ENCODE data around the gene ZNF618.

Gene ZNF618

DNA sequence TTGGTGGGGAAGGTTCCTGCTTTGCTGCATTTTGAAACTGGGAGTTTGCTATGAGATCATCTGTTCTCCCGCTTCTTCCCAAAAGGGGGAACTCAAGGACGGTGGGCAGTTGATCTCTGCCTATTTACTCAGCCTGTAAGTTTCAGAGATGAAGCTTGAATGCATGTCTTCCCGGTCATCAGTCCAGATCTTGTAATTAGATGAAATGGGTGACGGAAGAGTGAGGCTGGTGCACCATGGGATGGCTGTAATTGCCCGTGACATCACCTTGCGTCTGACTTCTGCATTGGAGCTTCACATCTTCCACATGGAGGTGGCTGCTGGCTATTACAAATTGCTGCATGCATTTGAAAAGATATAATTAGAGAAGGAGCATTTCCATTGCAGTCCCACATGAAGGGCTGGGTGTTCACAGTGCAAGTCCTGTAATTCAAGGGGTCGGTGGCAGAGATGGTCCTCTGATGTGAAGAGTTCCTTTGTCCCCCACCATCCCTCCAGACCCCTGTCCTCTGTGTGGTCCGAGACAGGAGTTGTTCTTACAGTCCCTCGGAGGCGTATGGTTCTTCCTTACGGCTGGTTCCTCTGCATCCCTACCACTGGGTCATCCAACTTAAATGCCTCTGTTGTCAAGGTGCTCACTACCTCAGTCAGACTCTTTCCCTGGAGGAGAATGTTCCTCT lies 72.9 kb downstream of the ZNF618 start:
- TF ChIP-seq, protein P1, sequence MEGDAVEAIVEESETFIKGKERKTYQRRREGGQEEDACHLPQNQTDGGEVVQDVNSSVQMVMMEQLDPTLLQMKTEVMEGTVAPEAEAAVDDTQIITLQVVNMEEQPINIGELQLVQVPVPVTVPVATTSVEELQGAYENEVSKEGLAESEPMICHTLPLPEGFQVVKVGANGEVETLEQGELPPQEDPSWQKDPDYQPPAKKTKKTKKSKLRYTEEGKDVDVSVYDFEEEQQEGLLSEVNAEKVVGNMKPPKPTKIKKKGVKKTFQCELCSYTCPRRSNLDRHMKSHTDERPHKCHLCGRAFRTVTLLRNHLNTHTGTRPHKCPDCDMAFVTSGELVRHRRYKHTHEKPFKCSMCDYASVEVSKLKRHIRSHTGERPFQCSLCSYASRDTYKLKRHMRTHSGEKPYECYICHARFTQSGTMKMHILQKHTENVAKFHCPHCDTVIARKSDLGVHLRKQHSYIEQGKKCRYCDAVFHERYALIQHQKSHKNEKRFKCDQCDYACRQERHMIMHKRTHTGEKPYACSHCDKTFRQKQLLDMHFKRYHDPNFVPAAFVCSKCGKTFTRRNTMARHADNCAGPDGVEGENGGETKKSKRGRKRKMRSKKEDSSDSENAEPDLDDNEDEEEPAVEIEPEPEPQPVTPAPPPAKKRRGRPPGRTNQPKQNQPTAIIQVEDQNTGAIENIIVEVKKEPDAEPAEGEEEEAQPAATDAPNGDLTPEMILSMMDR (IDR thresholded peaks at IDR 0.05; ENCODE audit: extremely low read depth, missing control alignments) = no peak
- no peak for DNase-seq (ENCODE audit: low spot score)

DNA sequence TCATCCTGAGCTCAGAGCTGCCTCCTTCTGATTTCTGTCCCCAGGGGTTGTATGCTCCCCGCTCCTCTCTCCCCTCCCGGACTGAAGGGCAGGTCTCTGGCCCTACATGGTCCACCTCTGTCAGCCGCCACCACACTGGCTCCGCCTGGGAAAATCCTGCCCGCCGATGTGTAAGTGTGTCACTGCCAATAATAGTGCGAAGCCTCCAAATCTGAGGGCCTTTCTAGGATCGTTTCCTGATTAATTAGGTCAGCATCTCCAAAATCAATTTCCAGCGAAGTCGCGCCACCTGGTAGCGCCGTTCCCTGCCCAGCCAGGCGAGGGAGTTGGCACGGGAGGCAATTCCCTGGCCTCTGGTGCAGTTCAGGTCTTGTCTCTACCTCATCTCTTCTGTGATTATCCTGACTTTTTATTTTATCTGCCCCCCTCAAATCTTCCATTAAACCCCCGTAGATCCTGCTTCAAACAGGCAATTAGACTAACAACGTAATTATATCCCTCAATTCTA lies 73.5 kb downstream of the ZNF618 start:
- DNase-seq (ENCODE audit: low spot score) = no peak
- TF ChIP-seq, protein P1 (IDR thresholded peaks at IDR 0.05; ENCODE audit: extremely low read depth, missing control alignments) = no peak

DNA sequence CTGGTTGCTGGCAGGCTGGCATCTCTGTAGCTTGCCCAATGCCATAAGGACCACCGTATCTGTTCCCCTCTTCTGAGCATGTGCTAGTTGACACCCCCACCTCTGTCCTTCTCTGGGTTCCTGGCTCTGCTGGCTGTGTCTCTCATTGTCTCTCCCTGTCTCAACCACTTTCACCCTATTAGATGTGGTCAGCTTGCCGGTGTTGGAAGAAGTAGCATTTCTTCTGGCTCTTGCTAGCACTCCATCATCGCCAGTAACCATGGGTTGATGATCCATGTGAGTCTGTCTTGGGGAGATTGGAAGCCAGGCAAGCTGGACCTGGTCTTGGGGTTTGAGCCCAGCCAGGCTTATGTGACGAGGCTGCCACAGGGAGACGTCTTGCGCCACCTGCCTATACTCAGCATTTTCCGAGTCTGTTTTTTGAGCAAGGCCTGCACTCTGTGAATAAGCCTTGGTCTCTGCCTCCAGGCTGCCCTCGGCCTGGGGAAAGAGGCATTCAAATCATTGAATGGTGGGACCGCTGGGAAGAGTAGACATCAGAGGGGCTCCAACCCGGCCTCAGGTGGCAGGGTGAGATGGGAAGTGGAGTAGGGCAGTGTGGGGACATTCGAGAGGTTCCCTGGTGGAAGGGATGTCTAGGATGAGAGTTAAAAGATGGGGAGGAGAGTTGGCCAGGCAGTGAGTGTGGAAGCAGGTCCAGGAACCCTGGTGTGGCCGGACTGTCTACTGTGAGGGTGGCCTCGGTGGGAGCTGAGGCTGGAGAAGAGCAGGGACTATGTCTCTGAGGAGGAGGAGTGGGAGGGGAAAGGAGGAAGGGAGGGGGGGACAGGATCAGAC lies 74.3 kb downstream of the ZNF618 start:
- DNase-seq (ENCODE audit: low spot score) = no peak
- TF ChIP-seq, protein P1 (IDR thresholded peaks at IDR 0.05; ENCODE audit: extremely low read depth, missing control alignments) = peak; percentile 4

DNA sequence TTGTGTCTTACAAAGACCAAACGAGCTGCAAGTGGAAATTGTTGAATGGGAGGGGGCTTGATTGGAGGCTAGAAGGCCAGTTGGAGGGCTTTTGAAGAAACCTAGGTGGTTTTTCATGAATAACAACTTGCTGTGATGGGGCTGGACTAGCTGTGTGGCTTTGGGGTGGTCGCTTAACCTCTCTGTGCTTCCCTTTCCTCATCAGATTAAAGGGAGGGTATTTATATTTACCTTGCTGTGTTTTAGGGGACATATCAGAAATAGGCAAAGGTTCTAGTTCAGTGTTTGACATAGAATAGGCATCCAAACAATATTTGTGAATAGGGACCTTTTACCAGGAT lies 74.9 kb downstream of the ZNF618 start:
- DNase-seq (ENCODE audit: low spot score) = no peak
- TF ChIP-seq, protein P1 (IDR thresholded peaks at IDR 0.05; ENCODE audit: extremely low read depth, missing control alignments) = no peak

DNA sequence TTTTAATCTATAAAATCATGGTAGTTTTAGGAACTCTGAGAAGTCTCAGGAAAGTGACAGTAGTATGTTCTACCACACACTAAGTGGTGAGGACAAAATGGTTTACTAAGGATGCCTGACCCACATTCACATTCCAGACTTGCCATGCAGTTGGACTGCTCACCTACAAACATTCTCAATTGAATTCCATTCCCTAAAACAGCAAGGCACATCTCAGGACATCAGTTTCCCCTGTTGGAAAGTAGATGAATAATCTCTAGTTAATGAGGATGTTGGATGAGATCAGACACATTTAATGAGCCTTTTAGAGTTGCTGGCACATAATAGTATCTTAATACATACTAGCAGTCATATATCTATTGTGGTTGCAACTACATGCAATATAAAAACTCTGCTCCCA lies 76.6 kb downstream of the ZNF618 start:
- no peak for DNase-seq (ENCODE audit: low spot score)
- TF ChIP-seq, protein P1 (IDR thresholded peaks at IDR 0.05; ENCODE audit: extremely low read depth, missing control alignments) = no peak

DNA sequence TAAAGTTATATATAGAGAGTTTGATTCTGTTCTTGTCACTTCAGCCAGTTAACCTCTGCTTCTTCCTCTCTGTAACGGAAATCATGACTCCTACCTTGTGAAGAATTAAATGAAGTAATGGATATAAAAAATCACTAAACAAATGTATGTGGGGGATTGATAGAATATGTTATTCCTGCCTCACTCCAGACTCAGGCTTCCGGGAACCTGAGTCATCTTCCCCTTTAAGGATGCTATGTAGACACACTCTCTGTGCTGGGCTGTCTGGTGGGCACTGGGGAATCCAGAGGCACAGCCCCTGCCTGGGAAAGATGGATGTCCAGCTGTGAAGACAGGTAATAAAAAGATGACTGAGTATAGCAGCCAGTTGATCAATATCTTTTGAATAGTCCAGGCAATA lies 77.4 kb downstream of the ZNF618 start:
- DNase-seq (ENCODE audit: low spot score) = no peak
- TF ChIP-seq, protein P1 (IDR thresholded peaks at IDR 0.05; ENCODE audit: extremely low read depth, missing control alignments) = no peak

DNA sequence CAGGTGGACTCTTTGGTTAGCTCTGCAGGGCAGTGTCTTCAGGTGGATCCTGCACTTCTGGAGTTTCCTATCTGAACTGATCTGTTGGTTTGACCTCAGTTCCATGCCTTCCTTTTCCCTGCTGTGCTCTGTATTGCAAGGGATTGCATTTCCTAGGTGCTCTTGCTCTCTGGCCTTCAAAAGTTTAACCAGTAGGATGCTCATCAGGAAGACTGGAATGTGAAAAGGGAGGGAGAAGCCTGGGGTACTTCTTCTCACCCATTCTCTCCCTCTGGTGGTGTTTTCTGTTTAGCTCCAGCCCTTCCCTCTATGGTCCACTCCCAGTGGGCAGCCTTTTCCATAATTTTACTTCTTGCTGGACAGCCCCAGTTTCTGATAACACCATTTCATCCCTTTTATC lies 78.5 kb downstream of the ZNF618 start:
- no peak for DNase-seq (ENCODE audit: low spot score)
- TF ChIP-seq, protein P1 (IDR thresholded peaks at IDR 0.05; ENCODE audit: extremely low read depth, missing control alignments) = no peak

Data from GM20000 (cell line).